Psoas muscle (tissue), 8 donors: Measurements from ENCODE around the gene ST3GAL4. TPM values are rescaled to one million over a fixed set of nuclear protein-coding genes. Genes with fewer than 3 reads are reported as not detected.

Experiments used
- ATAC-seq, 4 donors: fragments of 200-7000 bp; cut with Tn5 transposase; one replicate each; pipeline ENCODE4 v1.9.1; 2020; ENCODE audit warnings: moderate library complexity in 3 of 4, mild to moderate bottlenecking in 2 of 4
- DNase-seq, 2 donors: peaks; one replicate each; pipeline ENCODE4 v3.0.0-alpha.2; 2020
- H3K27ac ChIP-seq: fragments of 200-600 bp; one replicate; pipeline ENCODE4 v1.8.0; 2022
- H3K27me3 ChIP-seq, 3 donors: fragments of 200-600 bp in 1 of 3; one replicate each; pipeline versions ENCODE4 v1.6.1 to v1.8.0; 2013 to 2022; ENCODE audit warnings: low read length in 2 of 3, mild to moderate bottlenecking in 2 of 3, moderate library complexity in 1 of 3; ENCODE audit not compliant: insufficient read depth in 3 of 3
- H3K36me3 ChIP-seq, 2 donors: fragments of 200-600 bp in 1 of 2; one replicate each; pipeline versions ENCODE4 v1.6.1 to v1.8.0; 2013 to 2022; ENCODE audit warnings: low read depth in 1 of 2, mild to moderate bottlenecking in 1 of 2, moderate library complexity in 1 of 2; ENCODE audit not compliant: insufficient read depth in 1 of 2
- H3K4me1 ChIP-seq: fragments of 200-600 bp; one replicate; pipeline ENCODE4 v1.8.0; 2022
- H3K4me3 ChIP-seq: fragments of 200-600 bp; one replicate; pipeline ENCODE4 v1.8.0; 2022; ENCODE audit warnings: mild to moderate bottlenecking
- H3K9me3 ChIP-seq: fragments of 200-600 bp; one replicate; pipeline ENCODE4 v1.8.0; 2022
- CTCF ChIP-seq: fragments of 200-600 bp; IDR thresholded peaks from one replicate; pipeline ENCODE4 v1.8.0; 2022; ENCODE audit warnings: antibody characterized with exemption
- WGBS, 3 donors: extraction: QIAGEN DNeasy Blood & Tissue Kit; methylation state at CpG; one replicate each; pipeline versions ENCODE4 v1.1.6 to v1.1.7; 2013; 5-methylcytosine and 5-hydroxymethylcytosine counted together
- intact Hi-C, 2 donors: fragments of 100-400 bp; cut with DNase I; formaldehyde crosslinking; loops; one replicate each; pipeline versions ENCODE4 v1.11.0 to v1.14.2; 2022
- polyA plus RNA-seq, 3 donors: library from polyadenylated mRNA; stranded (reverse); fragments of 200-250 nt; gene quantifications; one replicate each; pipeline ENCODE4 v1.2.3, GENCODE V29; 2013
- total RNA-seq, 4 donors: library from RNA; stranded (reverse); fragmentation: NEBNext Ultra II Directional in 2 of 4; extraction: Animal tissue kit (Norgen Biotek cat#: 25700) in 2 of 4; gene quantifications; one replicate each; pipeline versions ENCODE4 v1.2.1 to v1.2.4, GENCODE V29; 2021 to 2023
- donor health status: healthy with polysubstance abuse.
- donor health status: DM: no; HTN: no; CAD: no; lungs with moderate emphysema.
- donor health status: Bipolar disorder and iron deficiency.
- donor health status: healthy.
- donor health status: DM: yes; HTN: yes; CAD: no.
- donor health status: DM: no; HTN: no; CAD: no.
- donor health status: DM: no; HTN: no; CAD: no.
- donor health status: DM: yes; HTN: yes; CAD: no.

The ST3GAL4 gene
- total and polyA plus RNA-seq, 7 donors = 3.5 to 9.3 (median 4.7) TPM

GRCh38 chr11:126357055-126357962 lies 1.8 kb downstream of the ST3GAL4 start:
- DNase-seq (no peak), ATAC-seq (no peak)
- H3K4me1 ChIP-seq = peaks cover 36% of the 10 kb centered on the region
- peak overlapping the region; percentile 79 for H3K4me3 ChIP-seq
- intact Hi-C loops = no loop called here
- no peak for TF ChIP-seq CTCF
- H3K27me3 ChIP-seq = no peaks in the 10 kb centered on the region
- WGBS, 3 donors = 79 to 89% (median 85%) methylated on average over 17 of the region's 17 CpGs
- H3K36me3 ChIP-seq = no peaks in the 10 kb centered on the region
- no peak overlapping the region for H3K27ac ChIP-seq
- H3K9me3 ChIP-seq = no peaks in the 10 kb centered on the region

- Histone ChIP-seq H3K36me3 (no peaks in the 10 kb centered on the region), H3K4me1 (peaks cover 34% of the 10 kb centered on the region), H3K27ac (no peak overlapping the region), H3K27me3 (no peaks in the 10 kb centered on the region), H3K9me3 (no peaks in the 10 kb centered on the region), H3K4me3 (no peak overlapping the region)
- WGBS, 3 donors = 83 to 87% (median 84%) methylated on average over 18 of the region's 18 CpGs
- intact Hi-C loops = no loop called here
- DNase-seq (no peak), ATAC-seq (no peak)
- TF ChIP-seq CTCF = no peak
These were observed 2.7 kb downstream of the ST3GAL4 start for GRCh38 chr11:126357969-126358762.

GRCh38 chr11:126358763-126359160 lies 3.3 kb downstream of the ST3GAL4 start:
- ATAC-seq (no peak), DNase-seq (no peak)
- no peaks in the 10 kb centered on the region for H3K36me3 ChIP-seq
- H3K9me3 ChIP-seq = no peaks in the 10 kb centered on the region
- H3K4me3 ChIP-seq = no peak overlapping the region
- no peak for TF ChIP-seq CTCF
- WGBS, 3 donors = 80 to 93% (median 89%) methylated on average over 2 of the region's 2 CpGs
- H3K27ac ChIP-seq = no peak overlapping the region
- intact Hi-C loops = no loop called here
- H3K4me1 ChIP-seq = peaks cover 31% of the 10 kb centered on the region
- H3K27me3 ChIP-seq = no peaks in the 10 kb centered on the region

- no peaks in the 10 kb centered on the region for H3K27me3 ChIP-seq
- TF ChIP-seq CTCF = no peak
- 35 to 50% (median 43%) methylated on average over 16 of the region's 16 CpGs for WGBS, 3 donors
- H3K4me1 ChIP-seq = peaks cover 28% of the 10 kb centered on the region
- ATAC-seq (peak; percentile 14 to 38 (median 26)), DNase-seq (peak; percentile 79 to 84)
- intact Hi-C loops = loop anchor here in 1 of 2 donors (10.0 kb wide), 1 partner anchor 45 kb away; no protein-coding TSS in a partner anchor
- H3K4me3 ChIP-seq = no peak overlapping the region
- no peaks in the 10 kb centered on the region for H3K36me3 ChIP-seq
- no peaks in the 10 kb centered on the region for H3K9me3 ChIP-seq
- H3K27ac ChIP-seq = no peak overlapping the region
These were observed 4.1 kb downstream of the ST3GAL4 start for GRCh38 chr11:126359431-126360048.
